Endothelial cell of umbilical vein (primary cell): ENCODE data around the gene SLC1A3. TPM values are rescaled to one million over a fixed set of nuclear protein-coding genes. Genes with fewer than 3 reads are reported as not detected.

Experiments used
- BruUV-seq: library from RNA; stranded (reverse); fragments of 400-500 nt; replicated peaks from 2 replicates; lab custom pipeline; 2021; lab: Mats Ljungman, UMichigan
- CTCF ChIA-PET: fragments of 300-600, 350-600 bp; sonication (Branson Sonifier 250); formaldehyde crosslinking; loops from one replicate; lab custom pipeline; 2021; ENCODE audit warnings: antibody characterized with exemption, inconsistent platforms; lab: Charles Lee
- POLR2A ChIA-PET: fragments of 300-600, 350-600 bp; sonication (Branson Sonifier 250); formaldehyde crosslinking; loops from one replicate; lab custom pipeline; 2021; ENCODE audit warnings: antibody characterized with exemption, inconsistent platforms; lab: Charles Lee
- DNase-seq: peaks from one replicate; pipeline ENCODE4 v3.0.0-alpha.2; 2011; ENCODE audit warnings: low read depth, low spot score
- FAIRE-seq: peaks from 2 replicates; lab custom pipeline; 2011; peaks lifted over from hg19 to GRCh38; lab: Jason Lieb, UNC
- H2AFZ ChIP-seq: 2 replicates; pipeline ENCODE4 v1.6.0; 2012; ENCODE audit warnings: low read depth, low read length, control low read depth, inconsistent platforms
- H3K27ac ChIP-seq: 2 replicates; pipeline ENCODE4 v1.5.1; 2011; ENCODE audit warnings: low read depth, mild to moderate bottlenecking, control low read depth, low read length, moderate library complexity; ENCODE audit not compliant: insufficient read depth
- H3K27me3 ChIP-seq, 2 experiments: 2 replicates each; pipeline versions ENCODE4 v1.6.0 to v1.6.1; 2011; ENCODE audit warnings: low read length in 2 of 2, mixed read lengths in 1 of 2; ENCODE audit not compliant: control insufficient read depth in 2 of 2, insufficient read depth in 2 of 2
- H3K36me3 ChIP-seq, 2 experiments: 2 replicates in 1 of 2; 3 replicates in 1 of 2; pipeline ENCODE4 v1.5.1; 2011; ENCODE audit warnings: low read length in 2 of 2, mild to moderate bottlenecking in 1 of 2, moderate library complexity in 1 of 2; ENCODE audit not compliant: control insufficient read depth in 2 of 2, insufficient read depth in 2 of 2; ENCODE audit errors: extremely low read depth in 1 of 2
- H3K4me1 ChIP-seq: 3 replicates; pipeline ENCODE4 v1.5.1; 2011; ENCODE audit warnings: mild to moderate bottlenecking, low read length; ENCODE audit not compliant: control insufficient read depth, insufficient read depth; ENCODE audit errors: extremely low read depth
- H3K4me2 ChIP-seq: 2 replicates; pipeline ENCODE4 v1.6.1; 2011; ENCODE audit warnings: low read length, control low read depth, mixed read lengths; ENCODE audit not compliant: insufficient read depth
- H3K4me3 ChIP-seq, 3 experiments: fragments of 200-600 bp in 1 of 3; sonication (generic), shearing (Covaris generic) in 1 of 3; replicated peaks in 1 of 3; 2 replicates each; pipeline ENCODE4 v1.5.1; 2011 to 2016; ENCODE audit warnings: control low read depth in 3 of 3, low read length in 3 of 3, mild to moderate bottlenecking in 2 of 3, inconsistent platforms in 1 of 3, low read depth in 1 of 3, moderate library complexity in 1 of 3; ENCODE audit not compliant: insufficient read depth in 1 of 3
- H3K79me2 ChIP-seq: 2 replicates; pipeline ENCODE4 v1.6.0; 2012; ENCODE audit warnings: low read length, inconsistent platforms; ENCODE audit not compliant: control insufficient read depth, insufficient read depth
- H3K9ac ChIP-seq: replicated peaks from 2 replicates; pipeline ENCODE3; 2011; ENCODE audit warnings: low read length, control low read depth; ENCODE audit not compliant: insufficient read depth; ENCODE audit errors: extremely low read depth
- H3K9me1 ChIP-seq: replicated peaks from 3 replicates; pipeline ENCODE4 v1.6.0; 2011; ENCODE audit warnings: mild to moderate bottlenecking, low read length; ENCODE audit not compliant: control insufficient read depth, insufficient read depth; ENCODE audit errors: extremely low read depth
- H3K9me3 ChIP-seq: replicated peaks from 2 replicates; pipeline ENCODE4 v1.5.1; 2012; ENCODE audit warnings: low read length, inconsistent platforms; ENCODE audit not compliant: control insufficient read depth, insufficient read depth
- H4K20me1 ChIP-seq: replicated peaks from 2 replicates; pipeline ENCODE3; 2011; ENCODE audit warnings: mild to moderate bottlenecking, low read length; ENCODE audit not compliant: control insufficient read depth, insufficient read depth; ENCODE audit errors: extremely low read depth
- EZH2 ChIP-seq: IDR thresholded peaks from 2 replicates; pipeline ENCODE4 v1.6.1; 2012; ENCODE audit warnings: borderline replicate concordance, low read depth, mild to moderate bottlenecking, moderate library complexity, low read length, inconsistent platforms; ENCODE audit not compliant: severe bottlenecking
- FOS ChIP-seq: IDR thresholded peaks from 2 replicates; pipeline ENCODE4 v1.6.1; 2011; ENCODE audit warnings: mild to moderate bottlenecking, low read length, moderate library complexity, borderline replicate concordance; ENCODE audit not compliant: insufficient read depth
- GATA2 ChIP-seq: IDR thresholded peaks from 2 replicates; pipeline ENCODE4 v1.7.0; 2011; ENCODE audit warnings: low read depth, mild to moderate bottlenecking, moderate library complexity, mixed read lengths, low read length; ENCODE audit not compliant: insufficient read length, insufficient read depth
- JUN ChIP-seq: IDR thresholded peaks from 2 replicates; pipeline ENCODE4 v1.6.1; 2011; ENCODE audit warnings: borderline replicate concordance, low read depth; ENCODE audit not compliant: insufficient read length, insufficient read depth
- MYC ChIP-seq: IDR thresholded peaks from one replicate; pipeline ENCODE4 v1.6.1; 2011; ENCODE audit warnings: mild to moderate bottlenecking, low read depth, low read length
- POLR2A ChIP-seq: IDR thresholded peaks from 2 replicates; pipeline ENCODE4 v1.6.1; 2012; ENCODE audit warnings: low read depth, mild to moderate bottlenecking, control low read depth, low read length
- POLR2AphosphoS5 ChIP-seq: IDR thresholded peaks from 2 replicates; pipeline ENCODE4 v1.6.1; 2012; ENCODE audit warnings: low read depth, mild to moderate bottlenecking, control low read depth, low read length, moderate library complexity; ENCODE audit not compliant: insufficient read depth
- dilution Hi-C: fragments of 300-500 bp; cut with MboI; formaldehyde crosslinking; loops from one replicate; pipeline ENCODE4 v1.15.0; 2019; ENCODE audit warnings: low sequenced_read_pairs; ENCODE audit not compliant: extremely low pct_ligation_motif_present
- intact Hi-C: fragments of 100-400 bp; cut with micrococcal nuclease; formaldehyde crosslinking; loops from one replicate; pipeline ENCODE4 v1.10.0; 2022
- polyA plus RNA-seq, 4 experiments: library from polyadenylated mRNA; depleted of rRNA in 3 of 4; stranded (reverse) in 3 of 4; unstranded in 1 of 4; fragments of >200 nt; gene quantifications; 2 replicates each; pipeline versions ENCODE4 v1.2.1 to v1.2.3, GENCODE V29; 2011 to 2012; ENCODE audit warnings: missing spikeins in 1 of 4
- total RNA-seq: library from RNA; stranded (reverse); gene quantifications from 2 replicates; pipeline ENCODE4 v1.2.3, GENCODE V29; 2021
- TF ChIP-seq, protein P1 (sequence below), 2 donors: IDR thresholded peaks; 1 replicate in 1 of 2; 2 replicates in 1 of 2; pipeline ENCODE4 v1.5.1; 2011; ENCODE audit warnings: low read length in 2 of 2, mild to moderate bottlenecking in 2 of 2, moderate library complexity in 2 of 2, control low read depth in 1 of 2, inconsistent platforms in 1 of 2, low read depth in 1 of 2; ENCODE audit not compliant: insufficient read depth in 1 of 2; ENCODE audit errors: extremely low read depth in 1 of 2
- TF ChIP-seq, protein P2 (sequence below): IDR thresholded peaks from 2 replicates; pipeline ENCODE4 v1.6.1; 2011; ENCODE audit not compliant: insufficient read depth, insufficient read length

Gene SLC1A3
- total and polyA plus RNA-seq, 2 donors (not counting 3 experiments of a cell fraction or from before 2014, with no cell fraction given) = 0.36 TPM; not detected in 1

DNA sequence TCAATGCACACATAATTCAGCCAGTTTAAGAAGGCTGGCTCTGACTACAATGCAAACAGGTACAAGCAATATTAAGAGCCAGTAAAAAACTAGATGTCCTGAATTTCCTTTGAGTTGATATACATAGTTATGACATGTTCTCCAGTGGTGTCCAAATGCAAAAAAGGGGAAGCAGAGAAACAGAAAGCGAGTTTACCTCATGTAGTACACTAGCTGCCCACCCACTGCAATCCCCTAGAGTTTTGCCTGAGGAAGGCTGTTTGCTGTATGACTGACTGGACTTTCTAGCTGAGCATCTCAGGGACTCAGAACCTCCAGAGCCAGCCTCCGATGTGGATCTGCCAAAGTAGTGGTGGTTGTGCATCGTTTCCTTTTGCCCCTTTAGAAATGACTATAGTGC is 44.8 kb upstream of the SLC1A3 start:
- CTCF ChIA-PET = interaction anchor here (1.5 kb wide), 1 partner anchor 14 kb away, joined by 5 read pairs; no protein-coding TSS in a partner anchor
- dilution Hi-C loops = no loop called here

More for the DNA sequence above, 44.8 kb upstream of the SLC1A3 start:
- BruUV-seq = no TSS peak
- no peak overlapping the region for H3K4me3 ChIP-seq
- DNase-seq (no peak), FAIRE-seq (no peak)
- H3K9me3 ChIP-seq = no peaks in the 10 kb centered on the region
- H3K4me1 ChIP-seq = no peaks in the 10 kb centered on the region
- TF ChIP-seq, protein P1, sequence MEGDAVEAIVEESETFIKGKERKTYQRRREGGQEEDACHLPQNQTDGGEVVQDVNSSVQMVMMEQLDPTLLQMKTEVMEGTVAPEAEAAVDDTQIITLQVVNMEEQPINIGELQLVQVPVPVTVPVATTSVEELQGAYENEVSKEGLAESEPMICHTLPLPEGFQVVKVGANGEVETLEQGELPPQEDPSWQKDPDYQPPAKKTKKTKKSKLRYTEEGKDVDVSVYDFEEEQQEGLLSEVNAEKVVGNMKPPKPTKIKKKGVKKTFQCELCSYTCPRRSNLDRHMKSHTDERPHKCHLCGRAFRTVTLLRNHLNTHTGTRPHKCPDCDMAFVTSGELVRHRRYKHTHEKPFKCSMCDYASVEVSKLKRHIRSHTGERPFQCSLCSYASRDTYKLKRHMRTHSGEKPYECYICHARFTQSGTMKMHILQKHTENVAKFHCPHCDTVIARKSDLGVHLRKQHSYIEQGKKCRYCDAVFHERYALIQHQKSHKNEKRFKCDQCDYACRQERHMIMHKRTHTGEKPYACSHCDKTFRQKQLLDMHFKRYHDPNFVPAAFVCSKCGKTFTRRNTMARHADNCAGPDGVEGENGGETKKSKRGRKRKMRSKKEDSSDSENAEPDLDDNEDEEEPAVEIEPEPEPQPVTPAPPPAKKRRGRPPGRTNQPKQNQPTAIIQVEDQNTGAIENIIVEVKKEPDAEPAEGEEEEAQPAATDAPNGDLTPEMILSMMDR (IDR thresholded peaks at IDR 0.05; ENCODE audit: extremely low read depth in 1 of 2, insufficient read depth in 1 of 2, low read depth in 1 of 2, low read length in 2 of 2) = no peak
- no peak for TF ChIP-seq FOS
- TF ChIP-seq GATA2 = no peak
- TF ChIP-seq EZH2 = no peak
- no peak for TF ChIP-seq POLR2AphosphoS5
- no peak for TF ChIP-seq MYC
- no peak for TF ChIP-seq POLR2A
- TF ChIP-seq JUN = no peak
- TF ChIP-seq, protein P2, sequence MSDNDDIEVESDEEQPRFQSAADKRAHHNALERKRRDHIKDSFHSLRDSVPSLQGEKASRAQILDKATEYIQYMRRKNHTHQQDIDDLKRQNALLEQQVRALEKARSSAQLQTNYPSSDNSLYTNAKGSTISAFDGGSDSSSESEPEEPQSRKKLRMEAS = no peak
- no peaks in the 10 kb centered on the region for H3K36me3 ChIP-seq
- H3K79me2 ChIP-seq = no peaks in the 10 kb centered on the region
- no peak overlapping the region for H3K4me2 ChIP-seq
- no peaks in the 10 kb centered on the region for H4K20me1 ChIP-seq
- H3K27ac ChIP-seq = no peak overlapping the region
- no peak overlapping the region for H2AFZ ChIP-seq
- intact Hi-C loops = no loop called here
- no peaks in the 10 kb centered on the region for H3K9me1 ChIP-seq
- no peaks in the 10 kb centered on the region for H3K27me3 ChIP-seq
- no peak overlapping the region for H3K9ac ChIP-seq
- POLR2A ChIA-PET = no interaction called here
